Measurements from ENCODE around the gene PPP1R3G.

Gene PPP1R3G

DNA sequence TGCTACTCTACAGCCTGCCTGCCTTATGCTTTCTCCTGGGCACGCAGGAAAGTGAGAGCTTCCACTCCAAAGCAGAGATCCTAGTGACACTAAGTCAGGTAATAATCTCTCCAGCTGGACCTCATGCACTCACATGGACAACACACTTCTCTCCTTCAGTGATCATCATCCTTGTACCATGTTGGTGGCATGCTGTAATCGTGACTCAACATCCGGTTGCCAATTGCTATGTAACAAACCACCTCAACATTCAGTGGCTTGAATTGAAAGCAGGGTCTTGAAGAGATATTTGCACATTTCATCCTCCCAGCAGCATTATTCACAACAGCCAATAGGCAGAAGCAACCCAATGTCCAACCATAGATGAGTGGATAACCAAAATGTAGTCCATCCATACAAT, 40.3 kb upstream of the PPP1R3G start:
- TF ChIP-seq FOXP2 (optimal IDR thresholded peaks at IDR 0.05; ENCODE audit: borderline replicate concordance, extremely low read depth, extremely low read length, insufficient read depth) (no peak), SIN3A (IDR thresholded peaks at IDR 0.05; ENCODE audit: borderline replicate concordance, insufficient read depth, low read length) (no peak), TAF1 (IDR thresholded peaks at IDR 0.05; ENCODE audit: borderline replicate concordance, insufficient read depth, low read length) (no peak)
- TF ChIP-seq, protein P1, sequence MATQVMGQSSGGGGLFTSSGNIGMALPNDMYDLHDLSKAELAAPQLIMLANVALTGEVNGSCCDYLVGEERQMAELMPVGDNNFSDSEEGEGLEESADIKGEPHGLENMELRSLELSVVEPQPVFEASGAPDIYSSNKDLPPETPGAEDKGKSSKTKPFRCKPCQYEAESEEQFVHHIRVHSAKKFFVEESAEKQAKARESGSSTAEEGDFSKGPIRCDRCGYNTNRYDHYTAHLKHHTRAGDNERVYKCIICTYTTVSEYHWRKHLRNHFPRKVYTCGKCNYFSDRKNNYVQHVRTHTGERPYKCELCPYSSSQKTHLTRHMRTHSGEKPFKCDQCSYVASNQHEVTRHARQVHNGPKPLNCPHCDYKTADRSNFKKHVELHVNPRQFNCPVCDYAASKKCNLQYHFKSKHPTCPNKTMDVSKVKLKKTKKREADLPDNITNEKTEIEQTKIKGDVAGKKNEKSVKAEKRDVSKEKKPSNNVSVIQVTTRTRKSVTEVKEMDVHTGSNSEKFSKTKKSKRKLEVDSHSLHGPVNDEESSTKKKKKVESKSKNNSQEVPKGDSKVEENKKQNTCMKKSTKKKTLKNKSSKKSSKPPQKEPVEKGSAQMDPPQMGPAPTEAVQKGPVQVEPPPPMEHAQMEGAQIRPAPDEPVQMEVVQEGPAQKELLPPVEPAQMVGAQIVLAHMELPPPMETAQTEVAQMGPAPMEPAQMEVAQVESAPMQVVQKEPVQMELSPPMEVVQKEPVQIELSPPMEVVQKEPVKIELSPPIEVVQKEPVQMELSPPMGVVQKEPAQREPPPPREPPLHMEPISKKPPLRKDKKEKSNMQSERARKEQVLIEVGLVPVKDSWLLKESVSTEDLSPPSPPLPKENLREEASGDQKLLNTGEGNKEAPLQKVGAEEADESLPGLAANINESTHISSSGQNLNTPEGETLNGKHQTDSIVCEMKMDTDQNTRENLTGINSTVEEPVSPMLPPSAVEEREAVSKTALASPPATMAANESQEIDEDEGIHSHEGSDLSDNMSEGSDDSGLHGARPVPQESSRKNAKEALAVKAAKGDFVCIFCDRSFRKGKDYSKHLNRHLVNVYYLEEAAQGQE (IDR thresholded peaks at IDR 0.05; ENCODE audit: insufficient read depth in 1 of 2, low read depth in 2 of 2, low read length in 2 of 2): no peak

- TF ChIP-seq POLR2AphosphoS5 (IDR thresholded peaks at IDR 0.05; ENCODE audit: low read depth, low read length) (no peak), SIN3A (IDR thresholded peaks at IDR 0.05; ENCODE audit: borderline replicate concordance, insufficient read depth, low read length) (no peak), FOXP2 (optimal IDR thresholded peaks at IDR 0.05; ENCODE audit: borderline replicate concordance, extremely low read depth, extremely low read length, insufficient read depth) (no peak), TAF1 (IDR thresholded peaks at IDR 0.05; ENCODE audit: borderline replicate concordance, insufficient read depth, low read length) (no peak)
- TF ChIP-seq, protein P1 (IDR thresholded peaks at IDR 0.05; ENCODE audit: insufficient read depth in 1 of 2, low read depth in 2 of 2, low read length in 2 of 2): no peak
These were observed 39.7 kb upstream of the PPP1R3G start for GRCh38 chr6:5045416-5045815.

- TF ChIP-seq, protein P1 (IDR thresholded peaks at IDR 0.05; ENCODE audit: insufficient read depth in 1 of 2, low read depth in 2 of 2, low read length in 2 of 2): no peak
- no peak for TF ChIP-seq FOXP2 (optimal IDR thresholded peaks at IDR 0.05; ENCODE audit: borderline replicate concordance, extremely low read depth, extremely low read length, insufficient read depth)
- no peak for TF ChIP-seq POLR2AphosphoS5 (IDR thresholded peaks at IDR 0.05; ENCODE audit: low read depth, low read length)
- no peak for TF ChIP-seq SIN3A (IDR thresholded peaks at IDR 0.05; ENCODE audit: borderline replicate concordance, insufficient read depth, low read length)
- TF ChIP-seq TAF1 (IDR thresholded peaks at IDR 0.05; ENCODE audit: borderline replicate concordance, insufficient read depth, low read length): no peak
These were observed 38.7 kb upstream of the PPP1R3G start for GRCh38 chr6:5046430-5046829.

GRCh38 chr6:5050009-5050408, 35.1 kb upstream of the PPP1R3G start:
- TF ChIP-seq POLR2AphosphoS5 (IDR thresholded peaks at IDR 0.05; ENCODE audit: low read depth, low read length): no peak
- TF ChIP-seq SIN3A (IDR thresholded peaks at IDR 0.05; ENCODE audit: borderline replicate concordance, insufficient read depth, low read length): no peak
- TF ChIP-seq TAF1 (IDR thresholded peaks at IDR 0.05; ENCODE audit: borderline replicate concordance, insufficient read depth, low read length): no peak
- no peak for TF ChIP-seq FOXP2 (optimal IDR thresholded peaks at IDR 0.05; ENCODE audit: borderline replicate concordance, extremely low read depth, extremely low read length, insufficient read depth)
- TF ChIP-seq, protein P1 (IDR thresholded peaks at IDR 0.05; ENCODE audit: insufficient read depth in 1 of 2, low read depth in 2 of 2, low read length in 2 of 2): no peak

DNA sequence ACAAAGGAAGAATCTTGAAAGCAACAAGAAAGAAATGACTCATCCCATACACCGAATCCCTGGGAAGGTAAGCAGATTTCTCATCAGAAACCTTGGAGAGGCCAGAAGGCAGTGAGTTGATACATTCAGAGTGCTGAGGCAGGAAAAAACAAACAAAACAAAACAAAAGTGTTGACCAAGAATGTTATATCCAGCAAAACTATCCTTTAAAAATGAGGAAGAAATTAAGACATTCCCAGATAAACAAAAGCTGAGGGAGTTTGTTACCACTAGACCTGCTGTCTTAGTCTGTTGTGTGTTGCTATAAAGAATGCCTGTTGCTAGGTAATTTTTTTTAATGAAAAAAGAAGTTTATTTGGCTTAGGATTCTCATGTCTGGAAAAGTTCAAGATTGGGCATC, 33.7 kb upstream of the PPP1R3G start:
- TF ChIP-seq TAF1 (IDR thresholded peaks at IDR 0.05; ENCODE audit: borderline replicate concordance, insufficient read depth, low read length): no peak
- TF ChIP-seq FOXP2 (optimal IDR thresholded peaks at IDR 0.05; ENCODE audit: borderline replicate concordance, extremely low read depth, extremely low read length, insufficient read depth): no peak
- TF ChIP-seq POLR2AphosphoS5 (IDR thresholded peaks at IDR 0.05; ENCODE audit: low read depth, low read length): no peak
- TF ChIP-seq, protein P1 (IDR thresholded peaks at IDR 0.05; ENCODE audit: insufficient read depth in 1 of 2, low read depth in 2 of 2, low read length in 2 of 2): no peak
- no peak for TF ChIP-seq SIN3A (IDR thresholded peaks at IDR 0.05; ENCODE audit: borderline replicate concordance, insufficient read depth, low read length)

Measured in PFSK-1 (cell line).